Neural cell (in vitro differentiated cells): Measurements from ENCODE around the gene PRCC. TPM values are rescaled to one million over a fixed set of nuclear protein-coding genes. Genes with fewer than 3 reads are reported as not detected.

Experiments used
- H2AFZ ChIP-seq: fragments of 200-600, 300-800 bp; sonication (generic), shearing (Covaris generic); 2 replicates; pipeline ENCODE4 v1.6.0; 2014; ENCODE audit warnings: low read depth, mild to moderate bottlenecking, antibody characterized with exemption, low read length, moderate library complexity
- H3F3A ChIP-seq: fragments of 200-600 bp; shearing (Covaris generic); 2 replicates; pipeline ENCODE4 v1.6.1; 2016; ENCODE audit warnings: mild to moderate bottlenecking, moderate library complexity, mixed read lengths, antibody characterized with exemption, low read length; ENCODE audit not compliant: insufficient read depth, poor library complexity, severe bottlenecking
- H3K27ac ChIP-seq: fragments of 200-600, 300-800 bp; sonication (generic), shearing (Covaris generic); 2 replicates; pipeline ENCODE4 v1.5.1; 2014; ENCODE audit warnings: mild to moderate bottlenecking, low read length, moderate library complexity
- H3K27me3 ChIP-seq: fragments of 300-800, 200-600 bp; sonication (generic), shearing (Covaris generic); 2 replicates; pipeline ENCODE4 v1.6.0; 2014; ENCODE audit warnings: mild to moderate bottlenecking, low read depth, low read length, moderate library complexity; ENCODE audit not compliant: insufficient read depth
- H3K36me3 ChIP-seq: fragments of 300-800, 200-600 bp; sonication (generic), shearing (Covaris generic); 2 replicates; pipeline ENCODE4 v1.5.1; 2014; ENCODE audit warnings: mild to moderate bottlenecking, antibody characterized with exemption, low read length, moderate library complexity; ENCODE audit not compliant: insufficient read depth
- H3K4me2 ChIP-seq: fragments of 300-800, 200-600 bp; sonication (generic), shearing (Covaris generic); 2 replicates; pipeline ENCODE4 v1.6.0; 2014; ENCODE audit warnings: mild to moderate bottlenecking, low read length
- H3K4me3 ChIP-seq: fragments of 300-800, 200-600 bp; sonication (generic), shearing (Covaris generic); 2 replicates; pipeline ENCODE4 v1.5.1; 2014; ENCODE audit warnings: mild to moderate bottlenecking, low read length, moderate library complexity
- H3K79me2 ChIP-seq: fragments of 200-600 bp; shearing (Covaris generic); replicated peaks from 2 replicates; pipeline ENCODE4 v1.6.0; 2014; ENCODE audit warnings: mild to moderate bottlenecking, low read length, moderate library complexity; ENCODE audit not compliant: insufficient read depth
- H3K9ac ChIP-seq: fragments of 300-800, 200-600 bp; sonication (generic), shearing (Covaris generic); 2 replicates; pipeline ENCODE4 v1.6.1; 2016; ENCODE audit warnings: mild to moderate bottlenecking, low read length, mixed read lengths
- H3K9me2 ChIP-seq: fragments of 200-600 bp; shearing (Covaris generic); 2 replicates; pipeline ENCODE4 v1.6.1; 2016; ENCODE audit warnings: mild to moderate bottlenecking, low read length, mixed read lengths; ENCODE audit not compliant: insufficient read depth
- H3K9me3 ChIP-seq: fragments of 200-600, 300-800 bp; sonication (generic), shearing (Covaris generic); 2 replicates; pipeline ENCODE4 v1.6.1; 2016; ENCODE audit warnings: mild to moderate bottlenecking, mixed run types, low read length, moderate library complexity, mixed read lengths
- H4K20me1 ChIP-seq: fragments of 200-600 bp; shearing (Covaris generic); 2 replicates; pipeline ENCODE4 v1.6.1; 2016; ENCODE audit warnings: mild to moderate bottlenecking, mixed run types; ENCODE audit not compliant: insufficient read depth
- EP300 ChIP-seq: fragments of 450-650 bp; conservative IDR thresholded peaks from 2 replicates; pipeline ENCODE4 v1.6.1; 2014; ENCODE audit warnings: antibody characterized with exemption, mild to moderate bottlenecking, moderate library complexity; ENCODE audit not compliant: poor library complexity, severe bottlenecking
- EZH2 ChIP-seq: fragments of 200-600, 300-800 bp; shearing (Covaris generic), sonication (generic); IDR thresholded peaks from 2 replicates; pipeline ENCODE4 v1.6.1; 2014; ENCODE audit warnings: antibody characterized with exemption, low read length, borderline replicate concordance, mild to moderate bottlenecking; ENCODE audit not compliant: insufficient read depth, poor library complexity, severe bottlenecking
- MXI1 ChIP-seq: fragments of 450-650 bp; conservative IDR thresholded peaks from 2 replicates; pipeline ENCODE4 v1.6.1; 2014; ENCODE audit warnings: antibody characterized with exemption, mild to moderate bottlenecking; ENCODE audit not compliant: poor library complexity, severe bottlenecking
- POLR2AphosphoS5 ChIP-seq: IDR thresholded peaks from 2 replicates; pipeline ENCODE4 v1.6.1; 2012
- RAD21 ChIP-seq: fragments of 450-650 bp; conservative IDR thresholded peaks from 2 replicates; pipeline ENCODE4 v1.6.1; 2014; ENCODE audit warnings: antibody characterized with exemption, mild to moderate bottlenecking, moderate library complexity
- REST ChIP-seq: IDR thresholded peaks from 2 replicates; pipeline ENCODE4 v1.6.1; 2012; ENCODE audit warnings: borderline replicate concordance
- SMC3 ChIP-seq: fragments of 450-650 bp; conservative IDR thresholded peaks from 2 replicates; pipeline ENCODE4 v1.6.1; 2014; ENCODE audit warnings: antibody characterized with exemption, mild to moderate bottlenecking, moderate library complexity; ENCODE audit not compliant: poor library complexity
- TAF1 ChIP-seq: IDR thresholded peaks from 2 replicates; pipeline ENCODE4 v1.6.1; 2012; ENCODE audit warnings: low read depth
- polyA plus RNA-seq: library from polyadenylated mRNA; depleted of rRNA; stranded (reverse); fragments of >200 nt; gene quantifications from 2 replicates; pipeline ENCODE4 v1.2.3, GENCODE V29; 2014
- TF ChIP-seq, protein P1 (sequence below): fragments of 450-650 bp; IDR thresholded peaks from 2 replicates; pipeline ENCODE4 v1.5.1; 2014; ENCODE audit warnings: antibody characterized with exemption, mild to moderate bottlenecking, moderate library complexity; ENCODE audit not compliant: poor library complexity, severe bottlenecking

Gene PRCC
- polyA plus RNA-seq, 1 donor from 2014 or later, result 17.5 TPM

DNA sequence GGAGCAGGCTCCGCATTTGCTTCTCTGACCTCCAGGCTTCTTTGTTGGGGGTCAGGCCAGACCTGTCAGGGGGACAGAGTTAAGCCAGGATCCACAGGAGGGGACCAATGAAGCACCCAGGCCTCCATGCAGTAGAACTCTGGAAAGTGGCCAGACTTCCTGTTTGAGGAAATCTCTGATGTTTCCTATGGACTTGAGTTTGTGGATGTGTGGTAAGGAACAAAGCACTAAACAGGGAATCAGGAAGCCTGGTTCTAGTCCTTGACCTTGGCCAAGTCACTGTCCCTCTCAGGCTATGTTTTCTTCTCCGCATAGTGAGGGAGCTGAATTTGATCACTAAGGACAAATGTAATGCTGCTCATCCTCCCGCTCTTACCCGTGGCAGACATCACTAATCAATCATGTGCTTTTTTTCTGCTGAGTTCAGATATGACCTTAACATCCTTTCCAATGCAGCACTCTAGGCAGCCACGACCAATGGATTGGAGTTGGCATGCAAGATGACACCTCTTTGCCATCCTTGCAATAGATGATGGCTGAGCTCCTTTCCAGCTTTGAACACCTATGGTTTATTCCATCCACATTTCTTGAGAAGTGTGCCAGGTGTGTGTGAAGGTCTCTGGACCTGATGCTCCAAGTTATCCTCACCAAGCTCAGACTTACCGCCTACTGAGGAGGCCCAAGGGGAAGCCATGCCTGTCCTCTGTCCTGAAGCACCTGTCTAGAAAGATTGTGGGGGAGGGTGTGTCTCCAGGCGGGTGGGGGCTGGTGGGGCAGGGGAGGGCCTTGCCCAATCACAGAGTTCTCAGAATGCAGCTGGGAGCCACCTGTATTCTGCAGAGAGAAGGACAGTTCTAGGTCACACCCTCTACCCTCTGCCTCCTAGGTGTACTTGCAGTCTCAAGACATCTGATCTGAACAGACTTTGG lies 39.4 kb downstream of the PRCC start:
- H2AFZ ChIP-seq, result no peak overlapping the region
- no peak overlapping the region for H3K9ac ChIP-seq
- H3K27me3 ChIP-seq, result no peaks in the 10 kb centered on the region
- no peaks in the 10 kb centered on the region for H3F3A ChIP-seq
- no peak overlapping the region for H3K4me3 ChIP-seq
- no peak overlapping the region for H3K27ac ChIP-seq
- H3K9me3 ChIP-seq, result no peaks in the 10 kb centered on the region
- no peaks in the 10 kb centered on the region for H3K9me2 ChIP-seq
- H3K36me3 ChIP-seq, result no peaks in the 10 kb centered on the region
- no peaks in the 10 kb centered on the region for H4K20me1 ChIP-seq
- TF ChIP-seq POLR2AphosphoS5, result no peak
- no peak for TF ChIP-seq TAF1
- no peak for TF ChIP-seq EP300
- no peak for TF ChIP-seq SMC3
- TF ChIP-seq EZH2, result no peak
- no peak for TF ChIP-seq RAD21
- TF ChIP-seq, protein P1, sequence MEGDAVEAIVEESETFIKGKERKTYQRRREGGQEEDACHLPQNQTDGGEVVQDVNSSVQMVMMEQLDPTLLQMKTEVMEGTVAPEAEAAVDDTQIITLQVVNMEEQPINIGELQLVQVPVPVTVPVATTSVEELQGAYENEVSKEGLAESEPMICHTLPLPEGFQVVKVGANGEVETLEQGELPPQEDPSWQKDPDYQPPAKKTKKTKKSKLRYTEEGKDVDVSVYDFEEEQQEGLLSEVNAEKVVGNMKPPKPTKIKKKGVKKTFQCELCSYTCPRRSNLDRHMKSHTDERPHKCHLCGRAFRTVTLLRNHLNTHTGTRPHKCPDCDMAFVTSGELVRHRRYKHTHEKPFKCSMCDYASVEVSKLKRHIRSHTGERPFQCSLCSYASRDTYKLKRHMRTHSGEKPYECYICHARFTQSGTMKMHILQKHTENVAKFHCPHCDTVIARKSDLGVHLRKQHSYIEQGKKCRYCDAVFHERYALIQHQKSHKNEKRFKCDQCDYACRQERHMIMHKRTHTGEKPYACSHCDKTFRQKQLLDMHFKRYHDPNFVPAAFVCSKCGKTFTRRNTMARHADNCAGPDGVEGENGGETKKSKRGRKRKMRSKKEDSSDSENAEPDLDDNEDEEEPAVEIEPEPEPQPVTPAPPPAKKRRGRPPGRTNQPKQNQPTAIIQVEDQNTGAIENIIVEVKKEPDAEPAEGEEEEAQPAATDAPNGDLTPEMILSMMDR, result no peak
- TF ChIP-seq MXI1, result no peak
- no peak for TF ChIP-seq REST
- H3K79me2 ChIP-seq, result no peaks in the 10 kb centered on the region
- no peak overlapping the region for H3K4me2 ChIP-seq

DNA sequence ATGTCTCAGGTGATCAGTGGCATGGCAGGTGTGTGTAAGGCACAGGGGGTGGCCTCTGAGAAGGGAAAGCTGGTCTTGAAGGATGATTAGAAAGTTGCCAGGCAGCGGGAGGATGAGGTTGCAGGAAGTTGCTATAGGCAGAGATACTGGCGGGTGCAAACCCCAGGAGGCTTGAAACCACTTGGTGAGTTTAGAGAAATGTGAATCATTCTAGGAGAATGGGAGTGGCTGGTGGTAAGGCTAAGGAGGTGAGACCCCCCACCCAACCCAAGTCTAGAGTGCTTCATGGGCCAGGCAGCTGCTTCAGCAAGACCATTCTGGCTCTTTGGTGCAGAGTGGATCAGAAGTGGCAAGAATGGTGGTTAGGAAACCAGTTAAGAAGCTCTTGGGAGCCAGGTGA lies 40.3 kb downstream of the PRCC start:
- H3F3A ChIP-seq, result no peaks in the 10 kb centered on the region
- no peaks in the 10 kb centered on the region for H3K36me3 ChIP-seq
- H2AFZ ChIP-seq, result no peak overlapping the region
- TF ChIP-seq RAD21 (no peak), TAF1 (no peak), SMC3 (no peak), MXI1 (no peak), EP300 (no peak), EZH2 (no peak), POLR2AphosphoS5 (no peak), REST (no peak)
- TF ChIP-seq, protein P1, result no peak
- H3K27me3 ChIP-seq, result no peaks in the 10 kb centered on the region
- no peak overlapping the region for H3K27ac ChIP-seq
- H3K9ac ChIP-seq, result no peak overlapping the region
- H3K9me2 ChIP-seq, result no peaks in the 10 kb centered on the region
- no peaks in the 10 kb centered on the region for H3K79me2 ChIP-seq
- H3K4me3 ChIP-seq, result no peak overlapping the region
- no peaks in the 10 kb centered on the region for H4K20me1 ChIP-seq
- H3K4me2 ChIP-seq, result no peak overlapping the region
- no peaks in the 10 kb centered on the region for H3K9me3 ChIP-seq
